Fibroblast of peridontal ligament (primary cell): ENCODE data around the gene GLIS1.

Experiments
- DNase-seq: peaks from one replicate; pipeline ENCODE4 v3.0.0-alpha.2; 2010; ENCODE audit errors: extremely low read depth

GLIS1 gene

GRCh38 chr1:53582211-53583020 is 156.5 kb downstream of the GLIS1 start:
- DNase-seq = no peak

- no peak for DNase-seq
Observed at GRCh38 chr1:53581476-53581875, 157.5 kb downstream of the GLIS1 start.

- DNase-seq = no peak
Observed at GRCh38 chr1:53580739-53581475, 158.1 kb downstream of the GLIS1 start.

- no peak for DNase-seq
Observed at GRCh38 chr1:53580009-53580400, 159.0 kb downstream of the GLIS1 start.

GRCh38 chr1:53579221-53580008 is 159.5 kb downstream of the GLIS1 start:
- no peak for DNase-seq

- no peak for DNase-seq
Observed at GRCh38 chr1:53578358-53578757, 160.6 kb downstream of the GLIS1 start.

- DNase-seq = no peak
Observed at GRCh38 chr1:53577761-53578100, 161.2 kb downstream of the GLIS1 start.

GRCh38 chr1:53576866-53577760 is 161.9 kb downstream of the GLIS1 start:
- no peak for DNase-seq

- no peak for DNase-seq
Observed at GRCh38 chr1:53576381-53576801, 162.6 kb downstream of the GLIS1 start.

- DNase-seq = no peak
Observed at GRCh38 chr1:53575955-53576320, 163.0 kb downstream of the GLIS1 start.

- DNase-seq = no peak
Observed at GRCh38 chr1:53575141-53575954, 163.6 kb downstream of the GLIS1 start.

- no peak for DNase-seq
Observed at GRCh38 chr1:53574621-53575020, 164.3 kb downstream of the GLIS1 start.

GRCh38 chr1:53573931-53574330 is 165.0 kb downstream of the GLIS1 start:
- no peak for DNase-seq

- no peak for DNase-seq
Observed at GRCh38 chr1:53573522-53573921, 165.4 kb downstream of the GLIS1 start.

- DNase-seq = no peak
Observed at GRCh38 chr1:53572815-53573173, 166.2 kb downstream of the GLIS1 start.

GRCh38 chr1:53572065-53572814 is 166.7 kb downstream of the GLIS1 start:
- DNase-seq = peak; percentile 68

GRCh38 chr1:53568540-53568939 is 170.4 kb downstream of the GLIS1 start:
- no peak for DNase-seq

- no peak for DNase-seq
Observed at GRCh38 chr1:53567851-53568250, 171.1 kb downstream of the GLIS1 start.

GRCh38 chr1:53567450-53567849 is 171.5 kb downstream of the GLIS1 start:
- no peak for DNase-seq

GRCh38 chr1:53563611-53564010 is 175.4 kb downstream of the GLIS1 start:
- DNase-seq = no peak
